COLO668 (cell line): ENCODE results near the gene POLR2J.
"Not testable (repeated sequence)": the region's sequence is repeated elsewhere in the genome, so short reads cannot be mapped to it uniquely, and the experiment has no call there.

ENCODE experiments used
- DNase-seq: peaks from one replicate; lab custom pipeline; 2025; ENCODE audit not compliant: unreplicated experiment; lab: John Stamatoyannopoulos, UW

Gene POLR2J

GRCh38 chr7:102467581-102468477 lies 10.9 kb downstream of the POLR2J start:
- DNase-seq, result no peak

- DNase-seq, result no peak
Measured at GRCh38 chr7:102466097-102466496, 12.6 kb downstream of the POLR2J start.

DNA sequence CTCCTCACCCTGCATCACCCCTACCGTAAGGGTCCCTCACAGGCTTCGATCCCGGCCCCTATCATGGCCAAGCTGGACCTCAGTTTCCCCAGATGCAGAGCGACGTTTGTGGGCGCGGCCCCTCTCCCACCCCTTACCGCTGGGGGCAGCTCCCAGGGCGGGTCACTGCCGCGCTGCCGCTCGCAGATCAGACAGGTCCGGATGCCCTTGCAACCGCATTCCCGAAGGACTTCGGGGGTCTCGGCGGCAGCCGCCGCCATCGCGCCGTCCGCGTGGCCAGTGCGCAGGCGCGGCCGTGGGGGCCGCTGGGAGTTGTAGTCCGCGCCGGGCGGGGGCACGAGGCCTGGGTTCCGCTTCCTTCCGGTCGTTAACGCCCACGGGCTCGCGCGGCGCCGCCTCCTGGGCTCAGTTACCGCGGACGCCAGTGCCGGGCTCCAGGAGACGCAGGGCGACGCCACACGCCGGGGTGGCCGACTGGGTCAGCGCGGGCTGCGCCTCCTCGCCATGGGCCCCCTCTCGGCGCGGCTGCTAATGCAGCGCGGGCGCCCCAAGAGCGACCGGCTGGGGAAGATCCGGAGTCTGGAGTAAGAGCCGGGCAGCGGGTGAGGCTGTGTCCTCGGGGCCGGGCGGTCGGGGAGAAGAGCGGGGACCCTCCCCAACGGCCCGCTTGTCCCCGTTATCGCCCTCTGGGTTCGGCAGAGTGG lies 14.0 kb downstream of the POLR2J start, which contains the start of the genes ALKBH4 and LRWD1:
ALKBH4 (minus strand) TSS at position 287 of the 704 bp plus-strand sequence; CDS start at position 260, 27 bp downstream.
LRWD1 (plus strand) TSS at position 408 of the 704 bp plus-strand sequence; CDS start at position 505, 97 bp downstream.
- DNase-seq, result peak; percentile 95

DNA sequence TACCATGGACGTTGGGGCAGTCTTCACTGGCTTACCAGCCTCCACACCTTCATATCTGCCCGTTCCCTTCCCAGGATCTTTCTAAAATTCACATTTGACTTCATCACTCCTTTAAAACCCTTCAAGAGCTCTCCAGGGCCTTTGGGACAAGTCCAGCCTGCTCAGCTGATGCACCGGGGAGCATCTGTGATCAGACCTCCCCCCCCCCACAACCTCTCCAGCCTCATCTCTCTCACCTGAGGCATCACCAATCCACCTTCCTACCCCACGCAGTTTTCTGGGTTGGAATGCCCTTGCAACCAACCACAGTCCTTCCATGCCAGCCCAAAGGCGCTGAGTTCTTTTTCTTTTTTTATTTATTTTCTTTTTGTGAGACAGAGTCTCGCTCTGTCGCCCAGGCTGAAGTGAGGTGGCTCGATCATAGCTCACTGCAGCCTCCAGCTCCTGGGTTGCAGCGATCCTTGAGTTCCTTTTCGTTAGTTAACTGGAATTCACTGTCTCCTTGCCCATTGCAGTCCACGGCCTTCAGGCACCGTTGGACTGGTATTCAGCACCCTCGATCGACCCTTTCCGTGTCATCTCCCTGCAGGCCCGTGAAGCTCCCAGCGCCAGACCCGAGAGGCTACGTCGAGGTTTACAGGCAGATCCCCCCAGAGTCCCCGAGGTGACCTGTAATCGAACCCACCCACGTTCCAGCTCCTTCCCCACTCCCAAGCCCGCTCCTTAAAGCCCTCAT lies 14.7 kb downstream of the POLR2J start:
- DNase-seq, result no peak

DNA sequence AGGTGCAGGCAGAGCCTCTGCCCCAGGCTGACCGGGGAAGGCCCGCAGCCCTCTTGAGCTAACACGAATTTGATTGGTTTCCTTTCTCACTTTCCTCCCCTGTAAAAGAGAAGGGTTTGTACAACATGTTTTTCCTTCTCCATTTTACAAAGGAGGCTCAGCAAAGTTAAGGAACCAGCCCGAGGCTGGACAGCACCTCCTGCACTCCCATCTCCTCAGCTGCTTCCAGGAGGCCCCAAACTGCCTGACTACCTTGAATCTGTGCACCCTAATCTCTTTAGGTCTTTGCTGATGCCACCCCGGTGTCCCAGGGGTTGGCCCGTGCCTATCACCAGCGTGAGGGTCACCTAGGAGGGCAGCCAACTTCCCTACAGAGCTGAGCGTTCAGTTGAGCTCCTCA lies 18.3 kb downstream of the POLR2J start:
- DNase-seq, result no peak

GRCh38 chr7:102459221-102459844 lies 19.4 kb downstream of the POLR2J start:
- DNase-seq, result no peak

DNA sequence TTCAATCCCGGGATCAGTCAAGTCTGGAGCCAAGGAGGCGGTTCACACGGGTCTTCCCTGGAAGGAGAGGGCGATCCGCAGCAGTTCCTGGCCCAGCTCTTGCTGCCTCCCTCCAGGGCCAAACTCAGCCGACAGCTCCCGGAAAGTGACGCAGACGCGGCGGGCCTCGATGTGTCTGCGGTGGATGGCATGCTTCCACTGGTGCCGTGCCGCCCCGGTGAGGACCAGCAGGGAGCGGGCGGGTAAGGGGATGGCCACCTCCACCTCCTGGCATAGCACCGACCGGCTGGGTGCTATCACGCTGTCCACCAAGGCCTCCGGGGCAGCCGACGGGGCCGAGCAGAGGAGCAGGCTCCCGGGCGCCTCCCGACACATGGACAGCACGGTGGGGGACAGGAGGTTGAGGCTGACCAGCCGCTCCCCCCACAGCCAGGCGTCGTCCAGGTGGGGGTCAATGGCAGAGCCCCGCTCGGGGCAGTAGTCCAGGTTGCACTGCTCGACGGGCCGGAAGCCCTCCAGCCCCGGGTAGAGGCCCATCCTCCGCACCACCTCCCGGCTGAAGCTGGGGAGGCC lies 21.3 kb downstream of the POLR2J start:
- DNase-seq, result no peak

DNA sequence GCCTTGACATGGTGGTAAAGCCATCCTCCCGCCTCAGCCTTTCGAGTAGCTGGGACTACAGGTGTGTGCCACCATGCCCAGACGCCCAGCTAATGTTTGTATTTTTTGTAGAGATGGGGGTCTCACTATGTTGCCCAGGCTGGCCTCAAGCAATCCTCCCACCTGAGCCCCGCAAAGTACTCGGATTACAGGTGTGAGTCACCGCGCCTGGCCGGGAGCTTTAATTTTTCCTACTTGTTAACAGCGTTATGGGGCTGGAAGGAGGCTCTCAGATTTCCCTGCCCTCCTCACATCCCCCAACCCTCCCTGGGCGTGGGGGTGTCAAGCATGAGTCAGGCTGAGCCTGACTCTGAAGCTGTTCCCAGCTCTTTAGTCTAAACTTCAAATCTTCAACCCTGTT lies 22.4 kb downstream of the POLR2J start:
- no peak for DNase-seq

- no peak for DNase-seq
Measured at GRCh38 chr7:102455596-102455995, 23.1 kb downstream of the POLR2J start.

- not testable (repeated sequence) for DNase-seq
Measured at GRCh38 chr7:102454932-102455331, 23.8 kb downstream of the POLR2J start.

DNA sequence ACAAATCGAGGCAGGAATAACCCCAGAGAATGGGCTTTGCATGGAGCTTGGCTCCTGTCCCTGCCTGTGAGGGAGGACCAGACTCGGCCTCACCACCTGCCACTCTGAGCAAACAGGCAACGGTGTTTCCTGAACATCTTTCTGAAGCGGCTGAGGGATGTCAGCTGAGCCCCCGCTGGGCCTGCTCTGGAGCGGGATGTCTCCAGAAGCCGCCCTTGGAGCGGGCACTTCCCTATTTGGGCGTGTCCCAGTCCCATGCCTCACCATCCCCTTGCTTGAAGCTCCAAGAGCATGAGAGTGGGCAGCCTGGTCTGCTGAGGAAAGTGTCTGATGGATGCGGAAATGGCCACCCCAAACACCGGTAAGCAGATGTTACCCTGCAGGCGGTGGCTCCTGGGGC lies 24.3 kb downstream of the POLR2J start:
- peak; percentile 71 for DNase-seq

DNA sequence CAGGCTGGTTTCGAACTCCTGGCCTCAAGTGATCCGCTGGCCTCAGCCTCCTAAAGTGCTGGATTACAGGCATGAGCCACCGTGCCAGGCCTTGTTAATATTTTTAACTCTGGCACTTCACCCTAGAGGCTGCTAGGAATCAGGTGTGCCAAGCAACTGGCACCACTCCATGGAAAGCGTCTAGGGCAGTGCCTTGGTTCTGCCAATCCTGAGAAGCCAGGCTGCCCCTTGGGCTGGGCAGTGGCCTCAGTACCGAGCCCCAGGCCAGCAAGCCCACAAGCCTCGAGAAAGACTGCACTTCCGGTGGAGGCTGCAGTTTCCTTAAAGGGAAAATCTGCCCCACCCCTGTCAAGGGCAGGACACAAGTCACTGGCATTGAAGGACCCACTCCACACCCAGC lies 25.4 kb downstream of the POLR2J start:
- DNase-seq, result no peak

- DNase-seq, result no peak
Measured at GRCh38 chr7:102452451-102452850, 26.3 kb downstream of the POLR2J start.

DNA sequence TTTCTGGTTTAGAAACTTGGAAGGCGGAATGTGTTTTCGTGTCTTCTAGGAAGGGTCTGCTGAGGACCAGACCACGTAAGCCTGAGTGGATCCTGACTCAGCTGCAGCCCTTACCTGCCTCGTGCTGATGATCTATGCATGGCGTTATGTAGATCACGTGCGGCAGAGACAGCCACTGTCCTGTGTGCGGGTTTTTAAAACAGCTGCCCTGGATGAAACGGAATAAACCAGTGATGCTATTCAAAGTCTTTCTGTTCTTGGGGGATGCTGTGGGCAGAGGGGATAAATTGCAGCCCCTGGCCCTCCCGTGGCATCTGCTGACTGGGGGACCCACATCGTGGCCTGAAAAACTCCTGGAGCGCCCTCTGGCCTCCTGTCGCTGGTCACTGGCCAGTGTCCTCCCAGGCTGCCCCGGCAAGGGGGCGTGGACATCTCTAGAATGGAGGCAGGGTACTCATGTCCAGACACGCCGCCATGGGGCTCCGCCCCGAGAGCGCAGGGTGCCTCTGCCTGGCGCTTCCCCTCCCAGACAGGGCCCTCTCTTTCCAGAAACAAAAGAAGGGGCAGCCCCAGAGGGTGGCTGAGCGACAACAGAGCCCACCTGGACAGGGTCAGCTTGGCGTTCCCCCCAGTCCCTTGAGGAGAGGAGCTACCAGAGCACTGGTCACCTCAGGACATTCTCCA lies 27.2 kb downstream of the POLR2J start:
- DNase-seq, result peak; percentile 70

- peak; percentile 17 for DNase-seq
Measured at GRCh38 chr7:102450242-102450641, 28.5 kb downstream of the POLR2J start.

- no peak for DNase-seq
Measured at GRCh38 chr7:102449136-102449535, 29.6 kb downstream of the POLR2J start.

GRCh38 chr7:102447311-102447710 lies 31.4 kb downstream of the POLR2J start:
- no peak for DNase-seq

- no peak for DNase-seq
Measured at GRCh38 chr7:102446387-102447156, 32.1 kb downstream of the POLR2J start.

DNA sequence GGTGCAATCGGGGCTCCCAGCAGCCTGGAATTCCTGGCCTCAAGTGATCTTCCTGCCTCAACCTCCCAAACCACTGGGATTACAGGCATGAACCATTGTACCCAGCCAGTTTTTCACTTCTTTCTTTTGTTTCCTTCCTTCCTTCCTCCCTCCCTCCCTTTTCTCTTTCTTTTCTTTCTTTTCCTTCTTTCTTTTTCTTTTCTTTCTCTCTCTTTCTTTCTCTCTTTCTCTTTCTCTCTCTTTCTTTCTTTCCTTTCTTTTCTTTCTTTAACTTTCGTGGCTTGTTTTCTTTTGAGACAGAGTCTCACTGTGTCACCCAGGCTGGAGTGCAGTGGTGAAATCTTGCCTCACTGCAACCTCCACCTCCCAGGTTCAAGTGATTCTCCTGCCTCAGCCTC lies 33.0 kb downstream of the POLR2J start:
- DNase-seq, result no peak
